ENCODE measurements around the gene SH3RF3.

Gene SH3RF3

GRCh38 chr2:109497463-109497862 is 368.5 kb downstream of the SH3RF3 start:
- TF ChIP-seq CTCF (IDR thresholded peaks at IDR 0.05; ENCODE audit: low read depth, low read length) (no peak), POLR2A (IDR thresholded peaks at IDR 0.05; ENCODE audit: extremely low read depth, insufficient read length) (no peak), MYC (IDR thresholded peaks at IDR 0.05; ENCODE audit: low read depth, low read length) (no peak)
- DNase-seq (ENCODE audit: low read depth), result no peak
- no peak overlapping the region for H3K4me3 ChIP-seq (ENCODE audit: low read depth, low read length)

- no peak for DNase-seq (ENCODE audit: low read depth)
Measured at GRCh38 chr2:109497911-109498870, 369.2 kb downstream of the SH3RF3 start.

GRCh38 chr2:109498906-109499305 is 369.9 kb downstream of the SH3RF3 start:
- no peak overlapping the region for H3K4me3 ChIP-seq (ENCODE audit: low read depth, low read length)
- no peak for DNase-seq (ENCODE audit: low read depth)
- no peak for TF ChIP-seq MYC (IDR thresholded peaks at IDR 0.05; ENCODE audit: low read depth, low read length)
- TF ChIP-seq CTCF (IDR thresholded peaks at IDR 0.05; ENCODE audit: low read depth, low read length), result no peak
- TF ChIP-seq MAX (IDR thresholded peaks at IDR 0.05; ENCODE audit: low read depth, low read length), result no peak
- no peak for TF ChIP-seq POLR2A (IDR thresholded peaks at IDR 0.05; ENCODE audit: extremely low read depth, insufficient read length)

More at GRCh38 chr2:109497911-109498870, 369.2 kb downstream of the SH3RF3 start:
- H3K4me3 ChIP-seq (ENCODE audit: low read depth, low read length), result no peak overlapping the region
- TF ChIP-seq POLR2A (IDR thresholded peaks at IDR 0.05; ENCODE audit: extremely low read depth, insufficient read length) (no peak), MAX (IDR thresholded peaks at IDR 0.05; ENCODE audit: low read depth, low read length) (no peak), MYC (IDR thresholded peaks at IDR 0.05; ENCODE audit: low read depth, low read length) (no peak), CTCF (IDR thresholded peaks at IDR 0.05; ENCODE audit: low read depth, low read length) (no peak)

GRCh38 chr2:109499566-109499965 is 370.6 kb downstream of the SH3RF3 start:
- no peak for DNase-seq (ENCODE audit: low read depth)
- TF ChIP-seq CTCF (IDR thresholded peaks at IDR 0.05; ENCODE audit: low read depth, low read length) (no peak), POLR2A (IDR thresholded peaks at IDR 0.05; ENCODE audit: extremely low read depth, insufficient read length) (no peak), MYC (IDR thresholded peaks at IDR 0.05; ENCODE audit: low read depth, low read length) (no peak), MAX (IDR thresholded peaks at IDR 0.05; ENCODE audit: low read depth, low read length) (no peak)
- no peak overlapping the region for H3K4me3 ChIP-seq (ENCODE audit: low read depth, low read length)

GRCh38 chr2:109500910-109501309 is 371.9 kb downstream of the SH3RF3 start:
- TF ChIP-seq POLR2A (IDR thresholded peaks at IDR 0.05; ENCODE audit: extremely low read depth, insufficient read length) (no peak), CTCF (IDR thresholded peaks at IDR 0.05; ENCODE audit: low read depth, low read length) (no peak), MYC (IDR thresholded peaks at IDR 0.05; ENCODE audit: low read depth, low read length) (no peak), MAX (IDR thresholded peaks at IDR 0.05; ENCODE audit: low read depth, low read length) (no peak)
- DNase-seq (ENCODE audit: low read depth), result no peak
- H3K4me3 ChIP-seq (ENCODE audit: low read depth, low read length), result no peak overlapping the region

Measured in NB4 (cell line).